ENCODE measurements around the gene TIMD4. TPM values are rescaled to one million over a fixed set of nuclear protein-coding genes. Genes with fewer than 3 reads are reported as not detected.

Gene TIMD4
- total and polyA plus RNA-seq, 9 of the 15 experiments (the other 6 are each of a cell fraction or from before 2014, with no cell fraction given) = not detected

- H4K20me1 ChIP-seq (replicated peaks; ENCODE audit: control insufficient read depth, insufficient read depth, low read length) = no peaks in the 10 kb centered on the region
- FAIRE-seq = no peak
- in situ Hi-C loops (cut with MboI) (no loop called here), intact Hi-C loops (cut with micrococcal nuclease) (no loop called here)
- H3K27me3 ChIP-seq (ENCODE audit: control insufficient read depth in 2 of 2, insufficient read depth in 2 of 2, low read length in 2 of 2) = no peaks in the 10 kb centered on the region
- H3K79me2 ChIP-seq (ENCODE audit: control insufficient read depth, insufficient read depth, low read length) = no peaks in the 10 kb centered on the region
- H3K4me2 ChIP-seq (ENCODE audit: insufficient read depth, low read length) = no peak overlapping the region
- TF ChIP-seq, protein P1, sequence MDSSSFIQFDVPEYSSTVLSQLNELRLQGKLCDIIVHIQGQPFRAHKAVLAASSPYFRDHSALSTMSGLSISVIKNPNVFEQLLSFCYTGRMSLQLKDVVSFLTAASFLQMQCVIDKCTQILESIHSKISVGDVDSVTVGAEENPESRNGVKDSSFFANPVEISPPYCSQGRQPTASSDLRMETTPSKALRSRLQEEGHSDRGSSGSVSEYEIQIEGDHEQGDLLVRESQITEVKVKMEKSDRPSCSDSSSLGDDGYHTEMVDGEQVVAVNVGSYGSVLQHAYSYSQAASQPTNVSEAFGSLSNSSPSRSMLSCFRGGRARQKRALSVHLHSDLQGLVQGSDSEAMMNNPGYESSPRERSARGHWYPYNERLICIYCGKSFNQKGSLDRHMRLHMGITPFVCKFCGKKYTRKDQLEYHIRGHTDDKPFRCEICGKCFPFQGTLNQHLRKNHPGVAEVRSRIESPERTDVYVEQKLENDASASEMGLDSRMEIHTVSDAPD (CRISPR knock-in tag; IDR thresholded peaks at IDR 0.05) = no peak
- TF ChIP-seq NFXL1 (CRISPR knock-in tag; IDR thresholded peaks at IDR 0.05) = no peak
- no peak for TF ChIP-seq NFIC (IDR thresholded peaks at IDR 0.05)
- TF ChIP-seq GATAD2B (IDR thresholded peaks at IDR 0.05; ENCODE audit: borderline replicate concordance) = no peak
- TF ChIP-seq ZNF766 (CRISPR knock-in tag; conservative IDR thresholded peaks at IDR 0.05) = no peak
- TF ChIP-seq MCM2 (IDR thresholded peaks at IDR 0.05; ENCODE audit: low read depth) = no peak
- TF ChIP-seq NUFIP1 (IDR thresholded peaks at IDR 0.05; ENCODE audit: partially characterized antibody) = no peak
- no peaks in the 10 kb centered on the region for H3K9me1 ChIP-seq (ENCODE audit: control insufficient read depth, insufficient read depth, low read length)
- CTCF ChIA-PET (ENCODE audit: low intra/inter-chr PET ratio) = no interaction called here
- H3K36me3 ChIP-seq (ENCODE audit: control insufficient read depth, insufficient read depth, low read length) = no peaks in the 10 kb centered on the region
- H3K9me3 ChIP-seq (replicated peaks; ENCODE audit: control insufficient read depth, insufficient read depth, low read depth, low read length) = no peaks in the 10 kb centered on the region
- POLR2A ChIA-PET = no interaction called here
- no TSS peak for BruUV-seq (replicated peaks)
- DNase-seq (ENCODE audit: extremely low read depth in 1 of 4, low spot score in 3 of 4) = no peak
- H2AFZ ChIP-seq (ENCODE audit: low read depth, low read length) = no peak overlapping the region
- no peak overlapping the region for H3K27ac ChIP-seq (ENCODE audit: extremely low read depth, low read depth, low read length)
- H3K4me3 ChIP-seq = no peak overlapping the region
- ATAC-seq = no peak
- H3K4me1 ChIP-seq (replicated peaks in 1 of 2; ENCODE audit: control insufficient read depth in 2 of 2, insufficient read depth in 2 of 2, low read length in 2 of 2) = no peaks in the 10 kb centered on the region
- H3K9ac ChIP-seq (ENCODE audit: insufficient read depth in 1 of 2, low read depth in 2 of 2, low read length in 2 of 2) = no peak overlapping the region
- 0% methylated on average over 4 of the region's 4 CpGs for WGBS (ENCODE audit: insufficient coverage, low coverage, missing lambda C conversion rate)
Observed at GRCh38 chr5:156991714-156992113, 28.7 kb upstream of the TIMD4 start.
